ENCODE data around the gene DCP1B. TPM values are rescaled to one million over a fixed set of nuclear protein-coding genes. Genes with fewer than 3 reads are reported as not detected.

DCP1B gene
- total RNA-seq, 1 donor from 2014 or later: 19.8 TPM

DNA sequence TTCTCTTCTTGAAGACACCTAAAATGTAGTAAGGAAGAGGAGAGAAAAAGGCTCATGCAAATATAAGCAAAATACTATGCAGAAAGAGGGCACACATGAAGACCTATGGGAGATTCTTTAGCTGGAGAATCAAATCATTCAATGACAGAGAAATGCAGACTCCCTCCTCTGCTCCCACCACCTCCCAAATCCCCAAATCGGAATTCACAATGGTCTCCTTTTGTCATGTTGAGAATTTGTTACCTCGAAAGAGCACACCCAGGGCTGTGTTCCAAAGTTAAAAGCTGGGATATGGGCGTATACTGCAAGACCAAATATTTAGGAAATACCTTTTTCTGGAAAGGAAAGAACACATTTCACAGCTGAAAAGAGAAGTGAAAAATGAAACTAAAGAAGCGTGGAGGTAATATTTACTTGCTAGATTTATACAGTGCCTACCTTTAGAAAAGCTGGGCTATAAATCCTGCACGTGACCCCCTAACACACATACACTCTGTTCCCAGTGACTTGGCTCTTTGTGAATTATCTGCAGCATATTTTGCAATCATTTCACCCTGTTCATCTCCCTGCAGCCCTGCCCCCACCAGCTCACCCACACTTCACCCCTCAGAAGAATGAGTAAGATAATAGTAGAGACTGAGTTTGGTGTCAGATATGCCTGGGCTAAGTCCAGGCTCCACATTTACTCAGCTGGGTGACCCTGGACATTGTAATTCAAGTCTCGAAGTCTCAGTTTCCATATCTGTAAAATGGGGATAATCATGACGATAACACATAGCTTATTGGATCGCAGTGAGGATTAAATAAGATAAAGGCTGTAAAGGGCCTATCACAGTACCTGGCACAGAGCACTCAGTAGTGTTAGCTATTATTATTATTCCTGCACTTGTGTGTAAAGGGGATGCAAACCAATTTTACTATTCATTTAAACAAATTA lies 45.6 kb upstream of the DCP1B start:
- TF ChIP-seq, protein P1, sequence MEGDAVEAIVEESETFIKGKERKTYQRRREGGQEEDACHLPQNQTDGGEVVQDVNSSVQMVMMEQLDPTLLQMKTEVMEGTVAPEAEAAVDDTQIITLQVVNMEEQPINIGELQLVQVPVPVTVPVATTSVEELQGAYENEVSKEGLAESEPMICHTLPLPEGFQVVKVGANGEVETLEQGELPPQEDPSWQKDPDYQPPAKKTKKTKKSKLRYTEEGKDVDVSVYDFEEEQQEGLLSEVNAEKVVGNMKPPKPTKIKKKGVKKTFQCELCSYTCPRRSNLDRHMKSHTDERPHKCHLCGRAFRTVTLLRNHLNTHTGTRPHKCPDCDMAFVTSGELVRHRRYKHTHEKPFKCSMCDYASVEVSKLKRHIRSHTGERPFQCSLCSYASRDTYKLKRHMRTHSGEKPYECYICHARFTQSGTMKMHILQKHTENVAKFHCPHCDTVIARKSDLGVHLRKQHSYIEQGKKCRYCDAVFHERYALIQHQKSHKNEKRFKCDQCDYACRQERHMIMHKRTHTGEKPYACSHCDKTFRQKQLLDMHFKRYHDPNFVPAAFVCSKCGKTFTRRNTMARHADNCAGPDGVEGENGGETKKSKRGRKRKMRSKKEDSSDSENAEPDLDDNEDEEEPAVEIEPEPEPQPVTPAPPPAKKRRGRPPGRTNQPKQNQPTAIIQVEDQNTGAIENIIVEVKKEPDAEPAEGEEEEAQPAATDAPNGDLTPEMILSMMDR (conservative IDR thresholded peaks at IDR 0.05): no peak
- Mint-ChIP-seq H3K27me3 (ENCODE audit: low read depth) (peaks cover 77% of the 10 kb centered on the region), H3K27ac (ENCODE audit: unreplicated experiment) (no peak overlapping the region), H3K4me3 (peak overlapping the region; percentile 86), H3K4me1 (peaks cover 23% of the 10 kb centered on the region), H3K9me3 (no peaks in the 10 kb centered on the region), H3K36me3 (ENCODE audit: low read depth) (no peaks in the 10 kb centered on the region)
- DNase-seq (ENCODE audit: low read depth, low spot score): no peak

DNA sequence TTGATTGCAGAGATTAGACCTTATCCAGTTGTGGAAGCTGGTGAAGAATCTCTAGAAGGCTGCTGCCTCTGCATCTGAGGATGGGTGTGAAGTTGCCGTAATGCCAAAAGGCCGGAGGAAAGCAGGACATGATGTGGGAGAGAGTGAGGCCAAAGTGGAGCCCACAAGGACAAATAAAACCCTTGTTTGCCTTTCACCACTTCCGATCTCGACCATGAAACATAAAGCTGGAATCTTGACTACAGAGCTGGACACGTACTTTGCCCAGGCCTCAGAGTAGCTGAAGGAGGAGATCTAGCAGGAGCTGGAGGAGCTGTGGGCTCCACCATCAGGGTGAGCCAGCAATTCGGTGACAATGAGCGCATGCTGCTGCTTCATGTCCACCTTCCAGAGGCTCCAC lies 43.5 kb upstream of the DCP1B start:
- peaks cover 68% of the 10 kb centered on the region for H3K27me3 Mint-ChIP-seq (ENCODE audit: low read depth)

DNA sequence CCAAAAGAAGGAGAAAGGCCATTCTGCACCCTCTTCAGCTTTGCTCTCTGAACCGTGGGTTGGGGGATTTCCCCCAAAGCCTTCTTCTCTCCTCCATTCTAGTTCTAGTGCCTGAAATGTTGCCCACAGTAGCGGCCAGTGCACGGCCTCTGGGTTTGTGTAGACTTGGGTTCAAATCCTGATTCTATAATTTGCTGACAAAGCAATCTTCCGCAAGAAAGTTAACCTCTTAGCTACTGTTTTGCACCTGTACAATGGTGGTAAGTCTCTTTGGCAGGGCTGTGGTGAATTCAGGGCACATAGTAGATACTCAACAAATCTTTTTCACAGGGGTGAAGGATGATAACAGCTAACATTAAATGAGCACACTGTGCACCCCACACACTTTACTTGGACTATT lies 42.7 kb upstream of the DCP1B start:
- TF ChIP-seq, protein P1 (conservative IDR thresholded peaks at IDR 0.05): no peak
- Mint-ChIP-seq H3K36me3 (ENCODE audit: low read depth) (no peaks in the 10 kb centered on the region), H3K9me3 (no peaks in the 10 kb centered on the region), H3K4me3 (no peak overlapping the region), H3K4me1 (peaks cover 8% of the 10 kb centered on the region), H3K27me3 (ENCODE audit: low read depth) (peaks cover 69% of the 10 kb centered on the region), H3K27ac (ENCODE audit: unreplicated experiment) (no peak overlapping the region)
- DNase-seq (ENCODE audit: low read depth, low spot score): no peak

More for the DNA sequence above, 43.5 kb upstream of the DCP1B start:
- DNase-seq (ENCODE audit: low read depth, low spot score): no peak
- Mint-ChIP-seq H3K4me3 (no peak overlapping the region), H3K36me3 (ENCODE audit: low read depth) (no peaks in the 10 kb centered on the region), H3K27ac (ENCODE audit: unreplicated experiment) (no peak overlapping the region), H3K9me3 (no peaks in the 10 kb centered on the region), H3K4me1 (peaks cover 11% of the 10 kb centered on the region)
- TF ChIP-seq, protein P1 (conservative IDR thresholded peaks at IDR 0.05): no peak

DNA sequence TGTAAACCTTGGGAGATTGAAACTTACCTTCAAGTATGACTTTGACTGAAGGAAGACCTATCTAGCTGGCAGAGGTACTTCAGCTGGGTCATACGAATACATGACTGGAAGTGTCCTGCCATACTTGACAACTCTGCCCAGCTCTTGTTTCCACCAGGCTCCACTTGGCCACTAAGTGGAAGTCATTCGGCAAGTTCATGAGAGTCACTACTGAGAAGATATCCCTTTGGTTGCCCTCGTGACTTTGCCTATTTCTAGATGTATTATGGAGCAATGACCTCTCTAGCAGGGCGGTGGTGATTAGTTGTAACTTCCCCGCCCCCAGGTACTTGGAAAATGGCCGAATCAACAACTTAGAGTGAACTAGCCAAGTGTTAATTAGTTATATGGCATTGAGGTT lies 39.9 kb upstream of the DCP1B start:
- no peak overlapping the region for H3K4me3 Mint-ChIP-seq
- TF ChIP-seq, protein P1 (conservative IDR thresholded peaks at IDR 0.05): no peak
- no peak for DNase-seq (ENCODE audit: low read depth, low spot score)
- H3K36me3 Mint-ChIP-seq (ENCODE audit: low read depth): no peaks in the 10 kb centered on the region
- no peaks in the 10 kb centered on the region for H3K9me3 Mint-ChIP-seq
- no peaks in the 10 kb centered on the region for H3K4me1 Mint-ChIP-seq
- H3K27me3 Mint-ChIP-seq (ENCODE audit: low read depth): peaks cover 63% of the 10 kb centered on the region
- no peak overlapping the region for H3K27ac Mint-ChIP-seq (ENCODE audit: unreplicated experiment)

DNA sequence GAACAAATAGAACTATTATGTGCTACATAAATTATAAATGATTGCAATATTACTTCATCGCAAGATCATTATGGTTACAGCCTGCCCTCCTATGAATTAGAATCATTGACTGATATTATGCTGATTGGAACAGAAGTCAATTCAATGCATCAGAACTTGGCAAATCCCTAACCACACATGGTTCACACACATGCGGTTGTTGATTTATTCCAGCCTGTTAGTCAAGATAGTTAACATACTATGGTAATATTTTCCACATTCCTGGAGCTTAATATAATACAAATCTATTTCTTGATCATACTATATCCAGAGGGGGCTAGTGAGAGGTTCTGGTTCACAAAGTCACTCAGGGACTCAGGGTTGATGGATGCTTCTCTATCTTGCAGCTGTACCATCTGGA lies 38.8 kb upstream of the DCP1B start:
- H3K27me3 Mint-ChIP-seq (ENCODE audit: low read depth): peaks cover 63% of the 10 kb centered on the region
- DNase-seq (ENCODE audit: low read depth, low spot score): no peak
- H3K4me1 Mint-ChIP-seq: no peaks in the 10 kb centered on the region
- H3K9me3 Mint-ChIP-seq: no peaks in the 10 kb centered on the region
- H3K4me3 Mint-ChIP-seq: no peak overlapping the region
- TF ChIP-seq, protein P1 (conservative IDR thresholded peaks at IDR 0.05): no peak
- no peaks in the 10 kb centered on the region for H3K36me3 Mint-ChIP-seq (ENCODE audit: low read depth)
- no peak overlapping the region for H3K27ac Mint-ChIP-seq (ENCODE audit: unreplicated experiment)

Measured in neural crest cell (in vitro differentiated cells).